Measurements from ENCODE around the gene TBL1XR1.

The TBL1XR1 gene

DNA sequence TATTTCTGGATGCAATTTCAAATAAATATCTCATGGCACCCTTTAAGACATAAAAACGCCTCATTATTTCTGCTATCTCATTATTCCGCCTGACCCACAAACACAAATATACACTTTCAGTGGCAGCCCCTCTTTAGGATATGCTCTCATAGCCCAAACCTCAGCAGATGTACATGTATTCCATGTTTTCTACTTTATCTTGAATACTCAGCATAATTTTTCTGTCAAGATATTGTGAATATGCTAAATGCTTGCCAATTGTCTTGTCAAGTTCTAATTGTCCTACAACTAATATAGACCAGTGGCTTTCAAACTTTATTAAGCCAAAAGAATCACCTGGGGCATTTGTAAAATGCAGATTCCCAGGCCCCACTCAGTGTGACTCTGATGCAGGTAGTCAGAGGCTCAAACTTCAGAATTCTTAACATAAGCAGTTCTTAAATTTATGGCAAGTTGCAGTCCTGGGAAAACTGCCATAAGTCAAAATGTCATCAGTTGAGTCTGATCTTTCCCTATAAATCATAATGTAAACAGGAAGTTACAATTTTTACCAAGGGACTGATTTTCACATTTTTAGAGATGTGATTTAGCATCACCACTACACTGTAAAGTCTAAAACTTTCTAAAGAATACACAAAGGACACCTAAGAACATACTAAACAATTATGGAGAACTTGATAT lies 135.1 kb downstream of the TBL1XR1 start:
- TF ChIP-seq, protein P1, sequence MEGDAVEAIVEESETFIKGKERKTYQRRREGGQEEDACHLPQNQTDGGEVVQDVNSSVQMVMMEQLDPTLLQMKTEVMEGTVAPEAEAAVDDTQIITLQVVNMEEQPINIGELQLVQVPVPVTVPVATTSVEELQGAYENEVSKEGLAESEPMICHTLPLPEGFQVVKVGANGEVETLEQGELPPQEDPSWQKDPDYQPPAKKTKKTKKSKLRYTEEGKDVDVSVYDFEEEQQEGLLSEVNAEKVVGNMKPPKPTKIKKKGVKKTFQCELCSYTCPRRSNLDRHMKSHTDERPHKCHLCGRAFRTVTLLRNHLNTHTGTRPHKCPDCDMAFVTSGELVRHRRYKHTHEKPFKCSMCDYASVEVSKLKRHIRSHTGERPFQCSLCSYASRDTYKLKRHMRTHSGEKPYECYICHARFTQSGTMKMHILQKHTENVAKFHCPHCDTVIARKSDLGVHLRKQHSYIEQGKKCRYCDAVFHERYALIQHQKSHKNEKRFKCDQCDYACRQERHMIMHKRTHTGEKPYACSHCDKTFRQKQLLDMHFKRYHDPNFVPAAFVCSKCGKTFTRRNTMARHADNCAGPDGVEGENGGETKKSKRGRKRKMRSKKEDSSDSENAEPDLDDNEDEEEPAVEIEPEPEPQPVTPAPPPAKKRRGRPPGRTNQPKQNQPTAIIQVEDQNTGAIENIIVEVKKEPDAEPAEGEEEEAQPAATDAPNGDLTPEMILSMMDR (conservative IDR thresholded peaks at IDR 0.05; ENCODE audit: low read depth, low read length): no peak
- DNase-seq (ENCODE audit: low read depth): no peak
- no peak overlapping the region for H3K4me3 ChIP-seq (ENCODE audit: low read length)

DNA sequence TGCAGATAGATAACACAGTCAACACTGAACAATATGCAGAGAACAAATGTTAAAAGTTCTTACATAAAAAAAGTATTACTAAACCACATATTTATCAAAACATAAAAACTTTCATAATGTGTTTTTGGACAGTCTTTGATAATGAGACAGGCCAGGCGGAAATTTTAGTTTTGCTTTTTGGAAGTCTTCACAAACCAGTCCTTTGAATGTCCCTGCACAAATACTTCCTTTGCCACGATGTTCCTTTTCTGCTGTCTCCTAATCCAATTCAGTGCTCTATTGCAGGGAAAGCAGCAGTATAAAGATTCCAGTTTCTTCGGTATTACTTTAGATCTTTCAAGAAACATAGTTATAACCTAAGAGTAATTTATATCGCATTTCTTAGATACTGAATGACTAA lies 135.9 kb downstream of the TBL1XR1 start:
- no peak for DNase-seq (ENCODE audit: low read depth)
- TF ChIP-seq, protein P1 (conservative IDR thresholded peaks at IDR 0.05; ENCODE audit: low read depth, low read length): no peak
- no peak overlapping the region for H3K4me3 ChIP-seq (ENCODE audit: low read length)

DNA sequence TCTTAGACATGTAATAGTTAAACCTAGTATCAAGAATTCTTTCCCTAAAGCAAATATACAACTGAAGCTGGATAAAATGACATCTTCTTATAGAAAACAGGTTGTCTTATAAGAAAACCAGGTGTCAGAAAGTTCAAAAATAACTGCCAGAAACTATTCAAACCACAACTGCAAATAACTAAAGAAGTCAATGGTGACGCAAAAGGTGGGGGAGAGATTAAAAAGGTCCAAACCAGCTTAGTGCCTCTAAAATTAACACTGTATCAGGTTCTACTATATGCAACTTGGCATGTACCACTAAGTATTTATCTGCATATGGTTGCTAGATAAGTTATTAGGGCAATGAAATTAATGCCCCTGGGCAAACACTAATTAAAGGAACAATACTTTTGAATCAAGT lies 136.8 kb downstream of the TBL1XR1 start:
- no peak for DNase-seq (ENCODE audit: low read depth)
- no peak overlapping the region for H3K4me3 ChIP-seq (ENCODE audit: low read length)
- TF ChIP-seq, protein P1 (conservative IDR thresholded peaks at IDR 0.05; ENCODE audit: low read depth, low read length): no peak

DNA sequence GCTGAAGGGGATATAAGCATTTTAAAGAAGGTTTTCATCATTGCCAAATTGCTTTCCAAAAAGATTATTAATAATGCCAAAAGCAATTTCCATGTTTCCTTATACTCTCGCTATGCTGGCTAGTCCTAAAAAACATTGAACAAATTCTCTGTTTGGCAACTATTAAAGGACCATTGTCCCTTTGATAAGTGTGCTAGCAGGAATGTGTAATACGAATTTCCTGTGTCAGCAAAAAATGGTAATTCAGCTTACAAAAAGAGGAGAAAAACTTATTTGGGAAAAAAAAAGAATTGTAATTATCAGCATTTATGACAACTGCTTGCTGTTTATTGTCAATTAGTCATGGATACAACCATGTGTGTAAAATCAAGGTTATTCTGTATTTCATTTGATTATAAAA lies 138.6 kb downstream of the TBL1XR1 start:
- DNase-seq (ENCODE audit: low read depth): no peak
- H3K4me3 ChIP-seq (ENCODE audit: low read length): no peak overlapping the region
- TF ChIP-seq, protein P1 (conservative IDR thresholded peaks at IDR 0.05; ENCODE audit: low read depth, low read length): no peak

DNA sequence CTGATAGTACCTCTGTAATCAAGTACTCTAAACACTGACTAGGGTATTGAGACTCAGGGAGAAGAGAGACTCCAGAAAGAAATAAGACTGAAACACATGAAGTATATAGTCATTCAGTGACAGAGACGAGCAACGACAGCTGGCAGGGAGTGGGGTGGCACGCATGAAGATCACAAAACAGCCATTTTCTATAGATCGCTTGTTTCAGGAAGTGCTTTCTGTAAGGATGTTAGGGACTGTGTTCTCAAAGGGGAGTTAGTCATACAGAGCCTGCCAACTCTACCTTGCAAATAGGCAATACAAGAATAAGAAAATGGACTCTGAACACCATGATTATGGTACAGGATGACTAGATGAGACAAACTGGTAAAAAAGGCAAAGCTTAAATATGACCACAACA lies 139.5 kb downstream of the TBL1XR1 start:
- DNase-seq (ENCODE audit: low read depth): no peak
- TF ChIP-seq, protein P1 (conservative IDR thresholded peaks at IDR 0.05; ENCODE audit: low read depth, low read length): no peak
- H3K4me3 ChIP-seq (ENCODE audit: low read length): no peak overlapping the region

DNA sequence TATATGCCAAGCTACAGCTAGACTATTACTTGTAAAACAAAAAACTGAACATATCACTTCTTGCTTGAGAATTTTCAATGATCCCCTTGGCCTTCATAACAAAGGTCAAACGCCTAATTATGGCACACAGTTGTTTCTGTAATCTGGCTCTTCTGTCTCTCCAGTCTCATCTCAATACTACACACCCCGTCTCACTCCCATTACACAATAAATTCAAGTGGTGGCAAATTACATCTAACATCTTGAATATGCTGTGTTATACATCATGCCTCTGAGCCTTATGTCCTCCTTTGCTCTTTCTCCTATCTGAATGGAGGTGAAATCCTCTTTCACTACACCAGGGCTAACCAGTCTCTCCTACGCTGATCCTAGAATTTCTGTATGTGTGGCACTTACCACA lies 140.4 kb downstream of the TBL1XR1 start:
- H3K4me3 ChIP-seq (ENCODE audit: low read length): no peak overlapping the region
- TF ChIP-seq, protein P1 (conservative IDR thresholded peaks at IDR 0.05; ENCODE audit: low read depth, low read length): no peak
- no peak for DNase-seq (ENCODE audit: low read depth)
